Thoracic aorta endothelial cell (primary cell): ENCODE results near the gene CHAC2. TPM values are rescaled to one million over a fixed set of nuclear protein-coding genes. Genes with fewer than 3 reads are reported as not detected.

ENCODE experiments used
- total RNA-seq: library from RNA; depleted of rRNA; stranded (reverse); fragments of >200 nt; gene quantifications from 2 replicates; pipeline ENCODE4 v1.2.3, GENCODE V29; 2012

The CHAC2 gene
- total RNA-seq, result 14.9 and 20.0 TPM in 2 replicates

GRCh38 chr2:53767405-53768241 is at the start of gene CHAC2:
Gene CHAC2, plus strand, starts transcription at chr2:53767804. Its CDS starts 83 bp downstream, at chr2:53767887.

GRCh38 chr2:53786705-53787613 is 19.4 kb downstream of the CHAC2 start, which contains the start of the genes ASB3 and ERLEC1:
Gene ASB3, minus strand, starts transcription at chr2:53786953. Its CDS starts 21,381 bp downstream, at chr2:53765572.
Gene ERLEC1, plus strand, starts transcription at chr2:53787044. Its CDS starts 167 bp downstream, at chr2:53787211.

Other genes with a start within 250 kb of the CHAC2 start
- gene ASB3, start 19.1 kb downstream of the CHAC2 start, total RNA-seq, result 20.9 and 24.9 TPM in 2 replicates
- gene ERLEC1, start 19.2 kb downstream of the CHAC2 start, total RNA-seq, result 59.7 and 86.6 TPM in 2 replicates
- gene GPR75, start 92.2 kb downstream of the CHAC2 start, total RNA-seq, result 4.9 and 6.3 TPM in 2 replicates
- 153 and 179 TPM in 2 replicates for gene PSME4, start 203.2 kb downstream of the CHAC2 start, total RNA-seq